ENCODE data around the gene PSMD12.
"Not testable (repeated sequence)": the region's sequence is repeated elsewhere in the genome, so short reads cannot be mapped to it uniquely, and the experiment has no call there.

Gene PSMD12

GRCh38 chr17:67401598-67402504, 35.5 kb upstream of the PSMD12 start:
- H3K9me3 ChIP-seq (ENCODE audit: control insufficient read depth in 1 of 2, low read length in 2 of 2) = no peaks in the 10 kb centered on the region
- no peaks in the 10 kb centered on the region for H3K27me3 ChIP-seq (ENCODE audit: low read depth, low read length)
- H3K4me1 ChIP-seq (ENCODE audit: control insufficient read depth in 1 of 2, insufficient read depth in 2 of 2, low read length in 2 of 2) = peaks cover 4 to 8% of the 10 kb centered on the region in 2 donors
- H3K36me3 ChIP-seq (ENCODE audit: control insufficient read depth in 1 of 2, insufficient read depth in 2 of 2, low read length in 2 of 2) = no peaks in the 10 kb centered on the region
- no peak overlapping the region for H3K4me3 ChIP-seq (ENCODE audit: low read depth in 1 of 2, low read length in 2 of 2)
- no peak overlapping the region for H3K27ac ChIP-seq (ENCODE audit: low read length)

- Histone ChIP-seq H3K4me1 (ENCODE audit: control insufficient read depth in 1 of 2, insufficient read depth in 2 of 2, low read length in 2 of 2) (peaks cover 4 to 8% of the 10 kb centered on the region in 2 donors), H3K4me3 (ENCODE audit: low read depth in 1 of 2, low read length in 2 of 2) (no peak overlapping the region), H3K27ac (ENCODE audit: low read length) (no peak overlapping the region), H3K9me3 (ENCODE audit: control insufficient read depth in 1 of 2, low read length in 2 of 2) (no peaks in the 10 kb centered on the region), H3K36me3 (ENCODE audit: control insufficient read depth in 1 of 2, insufficient read depth in 2 of 2, low read length in 2 of 2) (no peaks in the 10 kb centered on the region), H3K27me3 (ENCODE audit: low read depth, low read length) (no peaks in the 10 kb centered on the region)
Measured at GRCh38 chr17:67401106-67401505, 34.7 kb upstream of the PSMD12 start.

- H3K36me3 ChIP-seq (ENCODE audit: control insufficient read depth in 1 of 2, insufficient read depth in 2 of 2, low read length in 2 of 2) = no peaks in the 10 kb centered on the region
- H3K27me3 ChIP-seq (ENCODE audit: low read depth, low read length) = no peaks in the 10 kb centered on the region
- H3K4me1 ChIP-seq (ENCODE audit: control insufficient read depth in 1 of 2, insufficient read depth in 2 of 2, low read length in 2 of 2) = peaks cover 4 to 8% of the 10 kb centered on the region in 2 donors
- no peak overlapping the region for H3K27ac ChIP-seq (ENCODE audit: low read length)
- no peaks in the 10 kb centered on the region for H3K9me3 ChIP-seq (ENCODE audit: control insufficient read depth in 1 of 2, low read length in 2 of 2)
- no peak overlapping the region for H3K4me3 ChIP-seq (ENCODE audit: low read depth in 1 of 2, low read length in 2 of 2)
Measured at GRCh38 chr17:67400193-67400592, 33.8 kb upstream of the PSMD12 start.

GRCh38 chr17:67399676-67400075, 33.3 kb upstream of the PSMD12 start:
- Histone ChIP-seq H3K27me3 (ENCODE audit: low read depth, low read length) (no peaks in the 10 kb centered on the region), H3K36me3 (ENCODE audit: control insufficient read depth in 1 of 2, insufficient read depth in 2 of 2, low read length in 2 of 2) (no peaks in the 10 kb centered on the region), H3K27ac (ENCODE audit: low read length) (no peak overlapping the region), H3K9me3 (ENCODE audit: control insufficient read depth in 1 of 2, low read length in 2 of 2) (no peaks in the 10 kb centered on the region), H3K4me1 (ENCODE audit: control insufficient read depth in 1 of 2, insufficient read depth in 2 of 2, low read length in 2 of 2) (peaks cover 4 to 8% of the 10 kb centered on the region in 2 donors), H3K4me3 (ENCODE audit: low read depth in 1 of 2, low read length in 2 of 2) (no peak overlapping the region)

GRCh38 chr17:67393809-67394397, 27.5 kb upstream of the PSMD12 start:
- H3K9me3 ChIP-seq (ENCODE audit: control insufficient read depth in 1 of 2, low read length in 2 of 2) = no peaks in the 10 kb centered on the region
- H3K27ac ChIP-seq (ENCODE audit: low read length) = no peak overlapping the region
- H3K4me1 ChIP-seq (ENCODE audit: control insufficient read depth in 1 of 2, insufficient read depth in 2 of 2, low read length in 2 of 2) = peaks cover 0 to 5% of the 10 kb centered on the region in 2 donors
- no peaks in the 10 kb centered on the region for H3K27me3 ChIP-seq (ENCODE audit: low read depth, low read length)
- H3K4me3 ChIP-seq (ENCODE audit: low read depth in 1 of 2, low read length in 2 of 2) = no peak overlapping the region
- H3K36me3 ChIP-seq (ENCODE audit: control insufficient read depth in 1 of 2, insufficient read depth in 2 of 2, low read length in 2 of 2) = no peaks in the 10 kb centered on the region

GRCh38 chr17:67392111-67392510, 25.7 kb upstream of the PSMD12 start:
- Histone ChIP-seq H3K36me3 (ENCODE audit: control insufficient read depth in 1 of 2, insufficient read depth in 2 of 2, low read length in 2 of 2) (no peaks in the 10 kb centered on the region), H3K27ac (ENCODE audit: low read length) (no peak overlapping the region), H3K4me3 (ENCODE audit: low read depth in 1 of 2, low read length in 2 of 2) (no peak overlapping the region), H3K9me3 (ENCODE audit: control insufficient read depth in 1 of 2, low read length in 2 of 2) (no peaks in the 10 kb centered on the region), H3K4me1 (ENCODE audit: control insufficient read depth in 1 of 2, insufficient read depth in 2 of 2, low read length in 2 of 2) (peaks cover 0 to 5% of the 10 kb centered on the region in 2 donors), H3K27me3 (ENCODE audit: low read depth, low read length) (no peaks in the 10 kb centered on the region)

- Histone ChIP-seq H3K36me3 (ENCODE audit: control insufficient read depth in 1 of 2, insufficient read depth in 2 of 2, low read length in 2 of 2) (no peaks in the 10 kb centered on the region), H3K4me3 (ENCODE audit: low read depth in 1 of 2, low read length in 2 of 2) (no peak overlapping the region), H3K27ac (ENCODE audit: low read length) (peak overlapping the region; percentile 43), H3K4me1 (ENCODE audit: control insufficient read depth in 1 of 2, insufficient read depth in 2 of 2, low read length in 2 of 2) (peaks cover 0 to 5% of the 10 kb centered on the region in 2 donors), H3K27me3 (ENCODE audit: low read depth, low read length) (no peaks in the 10 kb centered on the region), H3K9me3 (ENCODE audit: control insufficient read depth in 1 of 2, low read length in 2 of 2) (no peaks in the 10 kb centered on the region)
Measured at GRCh38 chr17:67390646-67391361, 24.4 kb upstream of the PSMD12 start.

GRCh38 chr17:67390006-67390645, 23.7 kb upstream of the PSMD12 start:
- H3K4me3 ChIP-seq (ENCODE audit: low read depth in 1 of 2, low read length in 2 of 2) = no peak overlapping the region
- peaks cover 0 to 5% of the 10 kb centered on the region in 2 donors for H3K4me1 ChIP-seq (ENCODE audit: control insufficient read depth in 1 of 2, insufficient read depth in 2 of 2, low read length in 2 of 2)
- H3K27ac ChIP-seq (ENCODE audit: low read length) = peak overlapping the region; percentile 43
- no peaks in the 10 kb centered on the region for H3K36me3 ChIP-seq (ENCODE audit: control insufficient read depth in 1 of 2, insufficient read depth in 2 of 2, low read length in 2 of 2)
- H3K27me3 ChIP-seq (ENCODE audit: low read depth, low read length) = no peaks in the 10 kb centered on the region
- H3K9me3 ChIP-seq (ENCODE audit: control insufficient read depth in 1 of 2, low read length in 2 of 2) = no peaks in the 10 kb centered on the region

GRCh38 chr17:67388986-67389385, 22.6 kb upstream of the PSMD12 start:
- Histone ChIP-seq H3K27ac (ENCODE audit: low read length) (no peak overlapping the region), H3K4me3 (ENCODE audit: low read depth in 1 of 2, low read length in 2 of 2) (no peak overlapping the region), H3K9me3 (ENCODE audit: control insufficient read depth in 1 of 2, low read length in 2 of 2) (no peaks in the 10 kb centered on the region), H3K4me1 (ENCODE audit: control insufficient read depth in 1 of 2, insufficient read depth in 2 of 2, low read length in 2 of 2) (peaks cover 0 to 5% of the 10 kb centered on the region in 2 donors), H3K36me3 (ENCODE audit: control insufficient read depth in 1 of 2, insufficient read depth in 2 of 2, low read length in 2 of 2) (no peaks in the 10 kb centered on the region), H3K27me3 (ENCODE audit: low read depth, low read length) (no peaks in the 10 kb centered on the region)

- H3K27me3 ChIP-seq (ENCODE audit: low read depth, low read length); H3K4me1 ChIP-seq (ENCODE audit: control insufficient read depth in 1 of 2, insufficient read depth in 2 of 2, low read length in 2 of 2); H3K9me3 ChIP-seq (ENCODE audit: control insufficient read depth in 1 of 2, low read length in 2 of 2); H3K4me3 ChIP-seq (ENCODE audit: low read depth in 1 of 2, low read length in 2 of 2); H3K27ac ChIP-seq (ENCODE audit: low read length); H3K36me3 ChIP-seq (ENCODE audit: control insufficient read depth in 1 of 2, insufficient read depth in 2 of 2, low read length in 2 of 2): not testable (repeated sequence)
Measured at GRCh38 chr17:67388536-67388935, 22.2 kb upstream of the PSMD12 start.

All from muscle layer of duodenum (tissue), 2 donors.